ENCODE measurements around the gene SP8.

Gene SP8

DNA sequence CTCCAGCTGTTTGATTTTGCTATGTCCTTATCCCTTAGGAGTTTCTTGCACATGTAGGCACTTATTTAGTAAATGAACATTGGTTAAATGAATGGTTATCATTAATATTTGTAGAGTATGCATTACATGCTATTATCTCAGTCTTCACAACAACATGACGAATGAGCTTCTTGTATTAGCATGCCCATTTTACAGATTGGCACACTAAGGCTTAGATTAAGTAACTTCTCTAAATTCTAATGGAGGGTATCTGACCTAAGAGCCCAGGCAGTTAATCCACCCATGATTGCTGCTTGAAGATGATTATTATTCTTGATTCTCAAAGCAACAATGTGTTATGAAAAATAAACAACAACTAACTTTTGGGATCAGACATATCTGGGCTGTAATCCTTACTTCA lies 32.7 kb downstream of the SP8 start:
- no peak for TF ChIP-seq CTCF (IDR thresholded peaks at IDR 0.05; ENCODE audit: low read depth, low read length)
- no peaks in the 10 kb centered on the region for H3K4me1 ChIP-seq

GRCh38 chr7:20749906-20750305 lies 36.8 kb downstream of the SP8 start:
- Histone ChIP-seq H3K4me1 (no peaks in the 10 kb centered on the region), H3K9me3 (no peaks in the 10 kb centered on the region), H3K27me3 (peaks cover 28% of the 10 kb centered on the region), H3K4me3 (ENCODE audit: low read depth, low read length) (no peak overlapping the region), H3K36me3 (no peaks in the 10 kb centered on the region)
- no peak for DNase-seq
- no peak for TF ChIP-seq CTCF (IDR thresholded peaks at IDR 0.05; ENCODE audit: low read depth, low read length)

More for the DNA sequence above, 32.7 kb downstream of the SP8 start:
- Histone ChIP-seq H3K27me3 (peaks cover 19% of the 10 kb centered on the region), H3K36me3 (no peaks in the 10 kb centered on the region), H3K9me3 (no peaks in the 10 kb centered on the region), H3K4me3 (ENCODE audit: low read depth, low read length) (no peak overlapping the region)
- DNase-seq: no peak

DNA sequence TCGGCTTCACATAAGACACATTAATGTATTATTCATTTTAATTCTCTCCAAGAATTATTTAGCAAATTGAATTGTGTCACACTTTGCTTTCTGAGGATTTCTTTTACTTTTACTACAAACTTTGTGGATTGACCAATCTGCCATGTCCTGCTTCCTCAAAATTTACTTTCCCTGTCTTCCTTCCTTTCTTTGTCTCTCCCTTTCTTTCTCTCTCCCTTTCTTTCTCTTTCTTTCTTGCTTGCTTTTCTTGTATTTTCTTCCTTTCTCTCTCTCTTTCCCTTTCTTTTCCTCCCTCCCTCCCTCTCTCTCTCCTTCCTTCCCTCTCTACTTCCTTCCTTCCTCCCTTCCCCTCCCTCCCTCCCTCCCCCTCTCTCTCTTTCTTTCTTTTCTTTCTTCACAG lies 37.8 kb downstream of the SP8 start:
- TF ChIP-seq CTCF (IDR thresholded peaks at IDR 0.05; ENCODE audit: low read depth, low read length): no peak
- no peaks in the 10 kb centered on the region for H3K4me1 ChIP-seq
- no peak for DNase-seq
- H3K27me3 ChIP-seq: peaks cover 28% of the 10 kb centered on the region
- H3K36me3 ChIP-seq: no peaks in the 10 kb centered on the region
- no peak overlapping the region for H3K4me3 ChIP-seq (ENCODE audit: low read depth, low read length)
- H3K9me3 ChIP-seq: no peaks in the 10 kb centered on the region

- Histone ChIP-seq H3K4me3 (ENCODE audit: low read depth, low read length) (no peak overlapping the region), H3K9me3 (no peaks in the 10 kb centered on the region), H3K4me1 (no peaks in the 10 kb centered on the region), H3K27me3 (peaks cover 19% of the 10 kb centered on the region), H3K36me3 (no peaks in the 10 kb centered on the region)
- no peak for TF ChIP-seq CTCF (IDR thresholded peaks at IDR 0.05; ENCODE audit: low read depth, low read length)
- no peak for DNase-seq
Observed at GRCh38 chr7:20747001-20747400, 39.7 kb downstream of the SP8 start.

DNA sequence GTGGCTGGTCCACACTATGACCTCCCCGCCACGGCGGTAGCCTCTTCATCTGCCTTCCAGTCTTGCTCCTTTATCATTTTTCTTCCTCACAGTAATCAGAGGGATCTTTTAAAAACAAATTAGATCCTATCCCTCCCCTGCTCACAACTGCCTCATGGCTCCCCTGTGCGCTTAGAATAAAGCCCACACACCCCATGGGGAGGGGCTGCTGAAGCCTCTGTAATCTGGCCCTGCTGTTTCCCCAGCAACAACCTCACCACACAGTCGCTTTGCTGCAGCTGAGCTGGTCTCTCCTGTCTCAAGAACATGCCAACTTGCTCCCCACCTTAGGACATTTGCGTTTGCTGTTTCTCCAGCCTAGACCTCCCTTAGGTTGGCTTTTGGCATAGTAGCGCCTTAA lies 41.0 kb downstream of the SP8 start:
- Histone ChIP-seq H3K4me1 (no peaks in the 10 kb centered on the region), H3K36me3 (no peaks in the 10 kb centered on the region), H3K9me3 (no peaks in the 10 kb centered on the region), H3K4me3 (ENCODE audit: low read depth, low read length) (no peak overlapping the region), H3K27me3 (peaks cover 14% of the 10 kb centered on the region)
- TF ChIP-seq CTCF (IDR thresholded peaks at IDR 0.05; ENCODE audit: low read depth, low read length): no peak
- no peak for DNase-seq

DNA sequence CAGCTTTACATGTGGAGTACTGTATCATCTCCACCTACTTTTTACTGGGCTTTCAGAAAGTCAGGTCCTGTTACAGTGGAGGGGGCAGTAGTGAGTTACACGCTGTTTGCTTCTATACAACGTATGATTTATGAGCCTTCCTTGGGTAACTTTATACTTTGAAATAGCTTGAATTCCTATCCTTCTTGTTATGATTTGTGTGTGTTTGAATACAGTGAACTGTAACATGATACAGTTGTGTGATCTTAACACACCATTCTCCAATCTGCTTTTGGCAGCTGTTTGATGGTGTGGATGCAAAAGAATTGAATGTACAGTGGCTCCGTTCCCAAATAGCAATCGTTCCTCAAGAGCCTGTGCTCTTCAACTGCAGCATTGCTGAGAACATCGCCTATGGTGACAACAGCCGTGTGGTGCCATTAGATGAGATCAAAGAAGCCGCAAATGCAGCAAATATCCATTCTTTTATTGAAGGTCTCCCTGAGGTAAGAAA lies 41.7 kb downstream of the SP8 start:
- Histone ChIP-seq H3K9me3 (no peaks in the 10 kb centered on the region), H3K36me3 (no peaks in the 10 kb centered on the region), H3K4me3 (ENCODE audit: low read depth, low read length) (no peak overlapping the region), H3K4me1 (no peaks in the 10 kb centered on the region), H3K27me3 (peaks cover 14% of the 10 kb centered on the region)
- no peak for DNase-seq
- TF ChIP-seq CTCF (IDR thresholded peaks at IDR 0.05; ENCODE audit: low read depth, low read length): peak; percentile 22; the same call in 1 of the 2 replicates

Data from BE2C (cell line).